SK-N-MC (cell line): ENCODE results near the gene FAM3A.

Experiments used
- FOXP2 ChIP-seq: optimal IDR thresholded peaks from 2 replicates; pipeline ENCODE3; 2011; ENCODE audit warnings: mild to moderate bottlenecking, moderate library complexity; ENCODE audit not compliant: insufficient read depth; ENCODE audit errors: extremely low read length, control extremely low read depth
- POLR2AphosphoS5 ChIP-seq: IDR thresholded peaks from 2 replicates; pipeline ENCODE4 v1.6.1; 2012; ENCODE audit warnings: mild to moderate bottlenecking, low read depth, low read length, borderline replicate concordance

DNA sequence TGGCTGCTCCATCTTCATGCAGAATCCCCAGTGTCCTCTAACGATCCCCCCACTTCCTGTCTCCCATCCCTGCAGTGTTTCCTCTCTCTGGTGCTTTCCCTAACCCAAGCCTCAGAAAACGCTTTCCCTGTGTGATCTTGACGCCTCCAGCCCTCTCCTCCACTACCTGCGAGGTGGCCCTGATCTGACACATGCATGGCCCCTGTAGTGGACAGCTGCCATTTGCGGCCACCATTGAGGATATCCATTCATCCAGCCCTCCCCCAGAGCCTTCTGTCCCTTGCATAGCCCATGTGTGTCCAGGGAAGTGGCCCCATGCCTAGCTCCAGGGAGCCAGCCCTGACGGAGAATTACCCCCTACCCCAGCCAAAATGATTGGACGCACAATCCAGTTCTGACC, 32.7 kb downstream of the FAM3A start:
- no peak for TF ChIP-seq POLR2AphosphoS5
- TF ChIP-seq FOXP2, result no peak
